ENCODE data around the gene TAPT1.

The TAPT1 gene

GRCh38 chr4:16199093-16199492 lies 27.2 kb downstream of the TAPT1 start:
- CTCF ChIA-PET: interaction anchor here (0.7 to 1.6 kb wide), 6 partner anchors 9 to 856 kb away, joined by 3 to 7 read pairs (median 4); no protein-coding TSS in a partner anchor
- POLR2A ChIA-PET: no interaction called here
- peaks cover 0 to 7% of the 10 kb centered on the region in 2 experiments; a peak in 1 of 3 replicates for H3K36me3 ChIP-seq (ENCODE audit: control insufficient read depth in 2 of 2, insufficient read depth in 1 of 2, low read length in 2 of 2)

GRCh38 chr4:16197876-16198665 lies 28.2 kb downstream of the TAPT1 start:
- CTCF ChIA-PET: interaction anchor here (0.6 to 1.5 kb wide), 5 partner anchors 12 to 859 kb away, joined by 3 to 7 read pairs (median 3); no protein-coding TSS in a partner anchor
- POLR2A ChIA-PET: no interaction called here
- no peak overlapping the region for H3K4me3 ChIP-seq (ENCODE audit: low read depth, low read length)
- H3K9me3 ChIP-seq (ENCODE audit: control insufficient read depth, insufficient read depth, low read depth, low read length): no peaks in the 10 kb centered on the region
- no peak for TF ChIP-seq ZNF211 (tag by site-specific recombination; IDR thresholded peaks at IDR 0.05; ENCODE audit: low read depth)
- TF ChIP-seq ZNF366 (tag by site-specific recombination; conservative IDR thresholded peaks at IDR 0.05): no peak
- TF ChIP-seq KLF1 (tag by site-specific recombination; IDR thresholded peaks at IDR 0.05): no peak
- TF ChIP-seq ZNF114 (tag by site-specific recombination; IDR thresholded peaks at IDR 0.05): no peak
- no peak for TF ChIP-seq ZNF747 (tag by site-specific recombination; IDR thresholded peaks at IDR 0.05)
- no peak for TF ChIP-seq EGR2 (tag by site-specific recombination; IDR thresholded peaks at IDR 0.05; ENCODE audit: low read depth)
- no peak for TF ChIP-seq ZBTB7A (tag by site-specific recombination; IDR thresholded peaks at IDR 0.05; ENCODE audit: low read depth)
- TF ChIP-seq RBAK (tag by site-specific recombination; IDR thresholded peaks at IDR 0.05): no peak
- TF ChIP-seq ZNF169 (tag by site-specific recombination; IDR thresholded peaks at IDR 0.05): no peak
- no peak for TF ChIP-seq KLF8 (tag by site-specific recombination; IDR thresholded peaks at IDR 0.05)
- H3K36me3 ChIP-seq (ENCODE audit: control insufficient read depth in 2 of 2, insufficient read depth in 1 of 2, low read length in 2 of 2): peaks cover 0 to 4% of the 10 kb centered on the region in 2 experiments; a peak in 1 of 3 replicates
- H3K27ac ChIP-seq (ENCODE audit: extremely low read depth, low read depth, low read length): no peak overlapping the region
- peaks cover 5% of the 10 kb centered on the region; the same call in 1 of the 2 replicates for H3K4me1 ChIP-seq (ENCODE audit: control insufficient read depth, insufficient read depth, low read length)

More at GRCh38 chr4:16199093-16199492, 27.2 kb downstream of the TAPT1 start:
- Histone ChIP-seq H3K4me1 (ENCODE audit: control insufficient read depth, insufficient read depth, low read length) (peaks cover 5% of the 10 kb centered on the region; the same call in 1 of the 2 replicates), H3K27ac (ENCODE audit: extremely low read depth, low read depth, low read length) (no peak overlapping the region), H3K9me3 (ENCODE audit: control insufficient read depth, insufficient read depth, low read depth, low read length) (no peaks in the 10 kb centered on the region), H3K4me3 (ENCODE audit: low read depth, low read length) (no peak overlapping the region)
- no peak for TF ChIP-seq ZNF626 (tag by site-specific recombination; IDR thresholded peaks at IDR 0.05)
- no peak for TF ChIP-seq FEZF1 (tag by site-specific recombination; IDR thresholded peaks at IDR 0.05)
- TF ChIP-seq ZNF654 (tag by site-specific recombination; IDR thresholded peaks at IDR 0.05; ENCODE audit: low read depth): 0 out of 2 replicates have a peak, but pooled peaks have one; percentile 13
- no peak for TF ChIP-seq ZNF202 (tag by site-specific recombination; IDR thresholded peaks at IDR 0.05; ENCODE audit: borderline replicate concordance)
- TF ChIP-seq YY1 (tag by site-specific recombination; IDR thresholded peaks at IDR 0.05): no peak

GRCh38 chr4:16196482-16197393 lies 29.5 kb downstream of the TAPT1 start:
- CTCF ChIA-PET: interaction anchor here (0.6 to 2.7 kb wide), 13 partner anchors 9 to 748 kb away, joined by 3 to 13 read pairs (median 4); no protein-coding TSS in a partner anchor
- H3K4me1 ChIP-seq (ENCODE audit: control insufficient read depth, insufficient read depth, low read length): peaks cover 5% of the 10 kb centered on the region; the same call in 1 of the 2 replicates
- TF ChIP-seq ZNF10 (tag by site-specific recombination; IDR thresholded peaks at IDR 0.05): no peak
- no peak for TF ChIP-seq ZNF169 (tag by site-specific recombination; IDR thresholded peaks at IDR 0.05)
- peak; percentile 28; the same call in 1 of the 2 replicates for TF ChIP-seq MEIS1 (CRISPR knock-in tag; IDR thresholded peaks at IDR 0.05; ENCODE audit: borderline replicate concordance)
- TF ChIP-seq RBAK (tag by site-specific recombination; IDR thresholded peaks at IDR 0.05): no peak
- peak; percentile 60; the same call in 1 of the 2 replicates for TF ChIP-seq PRDM1 (tag by site-specific recombination; IDR thresholded peaks at IDR 0.05)
- 0 out of 2 replicates have a peak, but pooled peaks have one; percentile 17 for TF ChIP-seq ZNF596 (tag by site-specific recombination; IDR thresholded peaks at IDR 0.05)
- TF ChIP-seq WT1 (tag by site-specific recombination; IDR thresholded peaks at IDR 0.05): peak; percentile 45; the same call in 1 of the 2 replicates
- no peak for TF ChIP-seq KLF17 (tag by site-specific recombination; IDR thresholded peaks at IDR 0.05)
- TF ChIP-seq ZNF76 (tag by site-specific recombination; IDR thresholded peaks at IDR 0.05; ENCODE audit: borderline replicate concordance, low read depth): no peak
- TF ChIP-seq ZNF747 (tag by site-specific recombination; IDR thresholded peaks at IDR 0.05): no peak
- TF ChIP-seq ZNF629 (tag by site-specific recombination; IDR thresholded peaks at IDR 0.05): no peak
- no peak for TF ChIP-seq ZNF610 (tag by site-specific recombination; IDR thresholded peaks at IDR 0.05; ENCODE audit: borderline replicate concordance)
- peak; percentile 36 for TF ChIP-seq CTCF (tag by site-specific recombination; IDR thresholded peaks at IDR 0.05)
- TF ChIP-seq ZNF654 (tag by site-specific recombination; IDR thresholded peaks at IDR 0.05; ENCODE audit: low read depth): peak; percentile 9; the same call in 1 of the 2 replicates
- no peak overlapping the region for H3K27ac ChIP-seq (ENCODE audit: extremely low read depth, low read depth, low read length)
- no peaks in the 10 kb centered on the region for H3K9me3 ChIP-seq (ENCODE audit: control insufficient read depth, insufficient read depth, low read depth, low read length)
- POLR2A ChIA-PET: no interaction called here
- H3K36me3 ChIP-seq (ENCODE audit: control insufficient read depth in 2 of 2, insufficient read depth in 1 of 2, low read length in 2 of 2): peaks cover 0 to 2% of the 10 kb centered on the region in 2 experiments; a peak in 1 of 3 replicates
- no peak overlapping the region for H3K4me3 ChIP-seq (ENCODE audit: low read depth, low read length)

Data from HEK293 (cell line).